Esophagus squamous epithelium (tissue), 5 donors: Measurements from ENCODE around the gene NT5C3A. TPM values are rescaled to one million over a fixed set of nuclear protein-coding genes. Genes with fewer than 3 reads are reported as not detected.
A peak's percentile ranks its signal among the peaks of the same experiment; 100 is the strongest.

Source experiments
- DNase-seq: peaks from one replicate; lab custom pipeline; 2025; lab: John Stamatoyannopoulos, UW
- H3K27ac ChIP-seq, 4 donors: fragments of 200-600 bp; sonication (generic); one replicate each; pipeline ENCODE4 v1.5.1; 2016 to 2019; ENCODE audit warnings: mild to moderate bottlenecking in 1 of 4
- H3K27me3 ChIP-seq, 4 donors: fragments of 200-600 bp; sonication (generic); 1 replicate in 3 of 4; 2 replicates in 1 of 4; pipeline versions ENCODE4 v1.5.1 to v1.6.0; 2017 to 2021; ENCODE audit warnings: antibody characterized with exemption in 1 of 4
- H3K36me3 ChIP-seq, 3 donors: fragments of 200-600 bp; sonication (generic); one replicate each; pipeline ENCODE4 v1.5.1; 2016 to 2019
- H3K4me1 ChIP-seq, 3 donors: fragments of 200-600 bp; sonication (generic); one replicate each; pipeline ENCODE4 v1.5.1; 2017 to 2019
- H3K4me3 ChIP-seq, 4 donors: fragments of 200-600 bp; sonication (generic); 1 replicate in 3 of 4; 2 replicates in 1 of 4; pipeline ENCODE4 v1.5.1; 2016 to 2019; ENCODE audit warnings: mild to moderate bottlenecking in 2 of 4, moderate library complexity in 1 of 4
- H3K9me3 ChIP-seq, 3 donors: fragments of 200-600 bp; sonication (generic); one replicate each; pipeline ENCODE4 v1.5.1; 2016 to 2019
- POLR2A ChIP-seq, 4 donors: fragments of 450-650 bp; IDR thresholded peaks; one replicate each; pipeline ENCODE4 v1.6.1; 2017; ENCODE audit warnings: antibody characterized with exemption in 4 of 4, mild to moderate bottlenecking in 4 of 4, moderate library complexity in 3 of 4
- WGBS, 2 donors: methylation state at CpG; one replicate each; pipeline ENCODE4 v1.1.5; 2018; 5-methylcytosine and 5-hydroxymethylcytosine counted together
- intact Hi-C: fragments of 100-400 bp; cut with DNase I; formaldehyde crosslinking; loops from one replicate; pipeline ENCODE4 v1.15.0; 2022
- total RNA-seq, 4 donors: library from RNA; depleted of rRNA; stranded (reverse); fragments of >200 nt; gene quantifications; one replicate each; pipeline ENCODE4 v1.1.0, GENCODE V29; 2016
- TF ChIP-seq, protein P1 (sequence below), 6 experiments: fragments of 450-650 bp in 4 of 6; fragments of 200-600 bp in 2 of 6; sonication (generic) in 2 of 6; IDR thresholded peaks; one replicate each; pipeline ENCODE4 v1.5.1; 2016 to 2019; ENCODE audit warnings: antibody characterized with exemption in 6 of 6, mild to moderate bottlenecking in 4 of 6, moderate library complexity in 4 of 6
- donor health status: DM: yes; HTN: yes; CAD: no.

NT5C3A gene
- total RNA-seq, 4 donors from 2014 or later, result 13.1 to 30.8 (median 26.8) TPM

DNA sequence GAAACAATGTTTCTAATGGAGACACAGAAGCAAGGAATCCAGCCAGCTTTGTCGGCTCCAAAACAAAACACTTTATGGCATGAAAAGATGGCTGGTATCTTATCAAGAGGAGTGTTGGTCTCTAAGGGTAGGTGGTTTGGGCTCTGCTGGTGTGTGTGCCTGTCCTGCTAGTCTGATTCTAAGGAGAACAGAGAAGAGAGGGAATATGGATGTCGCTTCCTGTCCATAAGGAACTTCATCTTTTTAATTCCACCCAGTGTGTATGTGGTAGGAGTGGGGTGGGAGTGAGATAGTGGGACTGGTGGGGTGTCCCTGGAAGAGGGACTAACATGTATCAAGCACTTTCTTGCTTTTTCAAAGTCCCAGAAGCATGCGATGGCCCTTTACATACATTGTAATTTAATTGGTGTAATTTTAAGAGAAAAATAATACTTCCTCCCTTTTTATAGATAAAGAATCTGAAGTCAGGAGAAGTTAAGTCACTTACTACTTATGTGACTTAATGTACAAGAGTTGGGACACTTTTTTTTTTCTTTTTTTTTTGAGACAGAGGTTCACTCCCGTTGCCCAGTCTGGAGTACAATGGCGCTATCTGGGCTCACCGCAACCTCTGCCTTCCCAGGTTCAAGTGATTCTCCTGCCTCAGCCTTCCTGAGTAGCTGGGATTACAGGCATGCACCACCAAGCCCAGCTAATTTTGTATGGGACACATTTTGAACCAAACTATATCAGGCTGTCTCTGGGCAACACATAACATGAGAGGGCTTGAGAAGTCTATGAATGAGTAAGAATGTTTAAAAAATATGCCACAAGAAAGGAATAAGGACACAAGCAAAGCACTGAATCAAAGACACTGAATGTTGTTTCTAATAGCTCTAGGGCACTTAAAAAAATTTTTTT, 18.8 kb downstream of the NT5C3A start:
- Histone ChIP-seq H3K27ac (peak overlapping the region in 2 of 4 donors; percentile 19 to 46), H3K27me3 (no peaks in the 10 kb centered on the region), H3K36me3 (no peaks in the 10 kb centered on the region), H3K9me3 (no peaks in the 10 kb centered on the region), H3K4me3 (no peak overlapping the region), H3K4me1 (peaks cover 8 to 79% (median 13%) of the 10 kb centered on the region in 3 donors)
- intact Hi-C loops, result no loop called here
- no peak for DNase-seq
- TF ChIP-seq, protein P1, sequence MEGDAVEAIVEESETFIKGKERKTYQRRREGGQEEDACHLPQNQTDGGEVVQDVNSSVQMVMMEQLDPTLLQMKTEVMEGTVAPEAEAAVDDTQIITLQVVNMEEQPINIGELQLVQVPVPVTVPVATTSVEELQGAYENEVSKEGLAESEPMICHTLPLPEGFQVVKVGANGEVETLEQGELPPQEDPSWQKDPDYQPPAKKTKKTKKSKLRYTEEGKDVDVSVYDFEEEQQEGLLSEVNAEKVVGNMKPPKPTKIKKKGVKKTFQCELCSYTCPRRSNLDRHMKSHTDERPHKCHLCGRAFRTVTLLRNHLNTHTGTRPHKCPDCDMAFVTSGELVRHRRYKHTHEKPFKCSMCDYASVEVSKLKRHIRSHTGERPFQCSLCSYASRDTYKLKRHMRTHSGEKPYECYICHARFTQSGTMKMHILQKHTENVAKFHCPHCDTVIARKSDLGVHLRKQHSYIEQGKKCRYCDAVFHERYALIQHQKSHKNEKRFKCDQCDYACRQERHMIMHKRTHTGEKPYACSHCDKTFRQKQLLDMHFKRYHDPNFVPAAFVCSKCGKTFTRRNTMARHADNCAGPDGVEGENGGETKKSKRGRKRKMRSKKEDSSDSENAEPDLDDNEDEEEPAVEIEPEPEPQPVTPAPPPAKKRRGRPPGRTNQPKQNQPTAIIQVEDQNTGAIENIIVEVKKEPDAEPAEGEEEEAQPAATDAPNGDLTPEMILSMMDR (IDR thresholded peaks at IDR 0.05), result no peak
- TF ChIP-seq POLR2A (IDR thresholded peaks at IDR 0.05), result no peak
- 64 to 68% methylated on average over 6 of the region's 6 CpGs for WGBS, 2 donors

DNA sequence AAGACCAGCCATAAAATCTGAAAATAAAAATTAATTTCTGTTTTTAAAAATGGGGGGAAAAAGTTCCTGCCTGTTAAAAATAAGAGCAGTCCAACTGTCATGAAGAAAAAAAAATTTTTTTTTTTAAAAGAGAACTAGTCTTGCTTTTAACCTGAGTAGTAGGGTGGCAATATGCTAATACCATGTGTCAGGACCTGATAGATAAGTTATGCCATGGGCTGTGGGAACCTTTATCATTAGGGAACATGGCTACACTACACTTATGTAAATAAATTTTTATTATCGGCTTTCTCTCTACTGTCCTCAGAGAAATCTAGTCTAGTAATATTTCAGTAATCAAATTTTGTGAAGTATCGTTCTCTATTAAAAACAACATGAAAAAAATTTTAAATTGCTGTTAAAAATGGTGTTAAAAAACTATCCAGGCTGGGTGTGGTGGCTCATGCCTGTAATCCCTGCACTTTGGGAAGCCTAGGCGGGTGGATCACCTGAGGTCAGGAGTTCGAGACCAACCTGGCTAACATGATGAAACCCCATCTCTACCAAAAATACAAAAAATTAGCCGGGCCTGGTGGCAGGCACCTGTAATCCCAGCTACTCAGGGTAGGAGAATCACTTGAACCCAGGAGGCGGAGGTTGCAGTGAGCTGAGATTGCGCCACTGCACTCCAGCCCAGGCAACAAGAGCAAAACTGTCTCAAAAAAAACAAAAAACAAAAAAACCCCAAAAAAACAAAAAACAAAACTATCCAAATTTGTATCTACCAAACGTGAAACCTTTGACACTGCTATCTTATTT, 20.7 kb downstream of the NT5C3A start:
- Histone ChIP-seq H3K36me3 (no peaks in the 10 kb centered on the region), H3K4me1 (peaks cover 8 to 90% (median 19%) of the 10 kb centered on the region in 3 donors), H3K27ac (peak overlapping the region in 2 of 4 donors; percentile 77 to 79), H3K4me3 (no peak overlapping the region), H3K9me3 (no peaks in the 10 kb centered on the region), H3K27me3 (no peaks in the 10 kb centered on the region)
- TF ChIP-seq, protein P1 (IDR thresholded peaks at IDR 0.05), result no peak
- 81 to 84% methylated on average over 8 of the region's 8 CpGs for WGBS, 2 donors
- intact Hi-C loops, result no loop called here
- DNase-seq, result no peak

DNA sequence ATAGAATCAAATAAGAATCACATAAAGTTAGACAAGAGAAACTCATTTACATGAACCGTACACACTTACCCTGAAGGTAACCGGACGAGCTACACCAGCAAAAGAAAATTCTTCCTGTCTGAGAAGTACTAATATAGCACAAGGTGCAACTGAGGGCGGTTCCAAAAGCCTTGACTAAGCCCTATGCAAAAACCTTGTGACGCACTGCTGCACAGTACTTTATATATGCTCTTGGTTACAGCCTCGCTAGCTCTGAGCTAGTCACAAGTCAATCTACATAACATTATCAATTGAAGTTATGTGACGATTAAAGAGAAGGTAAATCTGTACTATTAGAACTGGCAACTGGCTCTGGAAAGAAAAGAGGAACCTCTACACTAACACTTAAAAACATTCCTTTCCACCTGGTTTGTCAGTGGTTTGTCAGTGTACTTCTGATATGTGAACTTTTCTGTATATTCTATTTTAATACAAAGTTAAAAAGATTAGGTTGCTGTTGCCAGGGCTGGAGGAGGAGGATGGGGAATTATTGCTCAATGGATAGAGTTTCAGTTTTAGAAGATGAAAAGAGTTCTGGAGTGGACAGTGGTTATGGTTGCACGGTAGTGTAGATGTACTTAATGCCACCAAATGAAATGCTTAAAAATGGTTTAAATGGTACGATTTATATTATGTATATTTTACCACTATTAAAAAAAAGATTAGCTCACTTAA, 21.6 kb downstream of the NT5C3A start:
- Histone ChIP-seq H3K27me3 (no peaks in the 10 kb centered on the region), H3K4me1 (peaks cover 8 to 91% (median 19%) of the 10 kb centered on the region in 3 donors), H3K4me3 (peak overlapping the region in 3 of 4 donors; percentile 14 to 66 (median 44)), H3K36me3 (no peaks in the 10 kb centered on the region), H3K9me3 (no peaks in the 10 kb centered on the region), H3K27ac (peak overlapping the region; percentile 30 to 79 (median 70))
- peak in 1 of 4 donors; percentile 49 for TF ChIP-seq POLR2A (IDR thresholded peaks at IDR 0.05)
- TF ChIP-seq, protein P1 (IDR thresholded peaks at IDR 0.05), result no peak
- DNase-seq, result peak; percentile 8
- WGBS, 2 donors, result 16 to 23% methylated on average over 9 of the region's 9 CpGs
- intact Hi-C loops, result no loop called here

DNA sequence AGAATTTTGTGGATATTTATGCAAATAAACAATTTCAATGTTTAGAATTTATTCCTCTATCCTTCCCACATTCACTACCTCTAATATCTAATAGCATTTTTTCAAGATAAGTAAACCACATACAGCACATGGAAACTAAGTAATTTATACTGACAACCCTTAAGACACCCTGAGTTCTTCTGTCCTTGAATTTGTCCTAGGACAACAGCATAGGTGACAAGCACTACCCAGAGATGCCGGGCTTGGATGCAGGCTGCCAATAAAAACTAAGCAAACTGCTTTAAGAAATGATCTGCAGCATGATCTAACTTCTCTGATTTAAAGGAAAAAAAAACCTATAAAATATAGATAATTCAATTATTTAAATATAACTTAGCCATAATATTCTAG, 22.7 kb downstream of the NT5C3A start:
- WGBS, 2 donors, result 11 to 26% methylated on average over 1 of the region's 1 CpG
- TF ChIP-seq, protein P1 (IDR thresholded peaks at IDR 0.05), result no peak
- TF ChIP-seq POLR2A (IDR thresholded peaks at IDR 0.05), result no peak
- peak overlapping the region; percentile 17 to 66 (median 42) for H3K4me3 ChIP-seq
- intact Hi-C loops, result no loop called here
- H3K4me1 ChIP-seq, result peaks cover 8 to 85% (median 16%) of the 10 kb centered on the region in 3 donors
- H3K27ac ChIP-seq, result peak overlapping the region; percentile 51 to 79 (median 65)
- no peaks in the 10 kb centered on the region for H3K36me3 ChIP-seq
- no peak for DNase-seq
- H3K27me3 ChIP-seq, result no peaks in the 10 kb centered on the region
- no peaks in the 10 kb centered on the region for H3K9me3 ChIP-seq
